Measurements from ENCODE around the gene PIEZO1.
A peak's percentile ranks its signal among the peaks of the same experiment; 100 is the strongest.

Gene PIEZO1

DNA sequence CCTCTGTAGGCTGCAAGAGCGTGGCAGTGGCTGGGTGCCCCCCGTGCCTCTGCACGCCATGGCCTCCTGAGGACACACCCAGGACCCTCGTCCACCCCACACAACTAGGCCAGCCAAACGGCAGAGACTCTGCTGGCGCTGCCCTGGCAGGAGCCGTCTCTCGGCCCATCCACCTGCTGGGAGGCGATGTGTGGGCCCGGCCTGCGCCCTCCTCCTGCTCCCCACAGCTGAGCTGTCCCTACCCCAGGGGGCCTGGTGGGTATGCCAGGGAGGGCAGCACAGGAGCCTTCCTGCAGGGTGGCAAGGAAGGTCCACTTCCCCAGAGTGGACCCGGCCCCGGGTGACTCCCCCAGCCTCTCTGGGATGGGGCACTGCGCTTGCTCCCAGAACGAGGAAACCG is 85.8 kb downstream of the PIEZO1 start:
- no peak for DNase-seq

GRCh38 chr16:88698646-88699045 is 86.4 kb downstream of the PIEZO1 start:
- no peak for DNase-seq

DNA sequence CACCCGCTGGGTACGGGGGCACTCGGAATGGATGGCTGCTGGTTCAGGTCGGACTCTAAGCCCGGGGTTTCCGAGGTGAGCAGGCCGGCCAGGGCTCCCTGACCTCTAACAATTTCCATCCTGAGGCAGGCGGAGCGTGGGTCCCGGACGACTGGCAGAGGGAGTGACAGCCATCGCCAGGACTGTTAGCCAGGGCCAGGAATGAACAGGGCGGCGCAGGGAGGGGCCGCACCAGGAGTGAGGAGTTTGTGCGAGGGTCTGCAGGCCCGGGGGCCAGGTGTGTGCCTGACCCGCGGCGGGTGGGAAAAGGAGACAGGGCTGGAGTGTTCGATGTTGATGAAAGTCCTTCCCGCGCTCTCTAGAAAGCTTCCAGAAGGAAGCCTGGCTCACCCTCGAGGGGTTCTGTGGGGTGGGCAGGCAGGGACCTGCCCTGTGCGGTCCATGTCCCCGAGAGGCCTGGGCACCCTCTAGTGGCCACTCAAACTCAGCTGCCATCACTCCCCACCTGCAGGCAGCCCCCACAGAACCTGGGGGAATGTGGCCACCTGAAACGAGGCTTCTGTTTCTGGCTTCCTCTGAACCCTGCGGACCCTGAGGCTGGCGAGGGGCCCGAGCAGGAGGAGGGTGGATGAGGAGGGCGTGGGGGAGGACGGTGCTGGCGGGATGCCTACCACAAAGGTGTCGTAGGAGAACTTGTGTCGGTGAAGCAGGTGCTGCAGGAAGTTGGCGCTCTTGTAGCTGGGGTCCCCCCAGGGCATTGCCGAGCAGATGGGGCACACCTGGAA is 87.0 kb downstream of the PIEZO1 start:
- DNase-seq, result peak; percentile 33

DNA sequence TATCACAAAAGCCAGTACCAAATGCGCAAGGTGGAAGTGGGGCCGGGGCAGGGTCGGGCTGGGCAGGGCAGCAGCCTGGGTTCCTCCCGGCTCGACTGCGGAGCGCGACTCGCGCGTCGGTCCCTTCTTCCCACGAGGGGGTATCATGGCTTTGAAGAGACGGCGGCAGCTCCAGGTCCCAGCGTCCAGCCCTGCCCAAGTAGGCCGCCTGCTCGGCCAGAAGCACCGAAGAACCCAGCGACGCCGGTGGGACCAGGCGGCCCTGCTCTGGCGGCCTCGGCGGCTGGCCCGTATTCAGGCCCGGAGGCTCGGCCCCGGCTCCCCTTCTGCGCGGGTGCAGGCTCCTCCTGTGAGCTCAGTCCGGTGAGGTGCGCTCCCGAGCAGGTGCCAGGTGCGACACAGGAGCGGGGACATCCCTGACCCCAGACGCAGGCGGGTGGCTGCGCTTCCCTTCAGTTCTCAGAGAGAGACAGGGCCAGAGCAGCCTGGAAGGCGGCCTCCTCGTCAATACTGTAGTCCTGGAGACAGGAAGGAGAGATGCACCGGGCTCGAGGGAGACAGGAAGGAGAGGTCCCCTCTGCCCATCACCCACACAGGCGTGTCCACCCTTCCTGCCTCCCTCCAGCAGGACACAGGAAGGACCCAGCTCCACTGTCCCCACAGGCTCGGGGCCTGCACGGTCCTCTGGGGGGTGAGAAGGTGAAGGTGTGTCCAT is 87.7 kb downstream of the PIEZO1 start:
- no peak for DNase-seq

DNA sequence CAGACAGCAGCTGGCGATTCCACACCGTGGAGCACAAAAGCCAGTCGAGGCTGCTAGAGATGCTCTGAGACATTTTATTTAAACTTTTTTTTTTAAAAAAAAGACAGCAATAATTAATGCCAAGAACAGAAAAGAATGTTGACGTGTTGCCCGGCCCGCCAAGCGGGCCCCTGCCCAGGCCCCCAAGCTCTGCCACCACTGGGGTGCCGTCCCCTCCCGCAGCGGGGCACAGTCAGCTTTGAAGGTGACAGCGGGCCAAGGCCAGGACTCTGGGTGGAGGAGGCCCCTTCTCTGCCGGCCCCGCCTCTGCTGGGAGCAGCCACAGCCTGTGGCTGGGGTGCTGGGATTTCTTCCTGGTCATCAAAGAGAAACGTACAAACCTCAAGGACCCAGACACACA is 88.6 kb downstream of the PIEZO1 start:
- no peak for DNase-seq

DNA sequence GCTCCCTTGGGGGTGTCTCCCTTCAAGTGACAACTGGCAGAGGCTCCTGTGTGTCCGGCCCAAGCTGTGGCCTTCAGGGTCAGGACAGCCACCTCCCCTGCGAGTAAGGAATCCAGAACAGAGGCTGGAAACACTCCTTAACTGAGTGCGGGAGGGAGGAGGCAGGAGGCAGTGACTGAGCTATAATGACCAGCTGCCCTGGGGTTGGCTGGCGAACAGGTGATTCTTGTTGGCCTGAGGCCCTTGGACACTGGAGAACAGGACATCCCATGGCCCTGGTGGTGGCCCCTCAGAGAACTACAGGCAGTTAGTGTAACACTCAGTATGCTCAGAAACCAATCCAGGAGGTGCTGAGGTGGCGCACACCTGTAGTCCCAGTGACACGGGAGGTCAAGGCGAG is 89.3 kb downstream of the PIEZO1 start:
- no peak for DNase-seq

DNA sequence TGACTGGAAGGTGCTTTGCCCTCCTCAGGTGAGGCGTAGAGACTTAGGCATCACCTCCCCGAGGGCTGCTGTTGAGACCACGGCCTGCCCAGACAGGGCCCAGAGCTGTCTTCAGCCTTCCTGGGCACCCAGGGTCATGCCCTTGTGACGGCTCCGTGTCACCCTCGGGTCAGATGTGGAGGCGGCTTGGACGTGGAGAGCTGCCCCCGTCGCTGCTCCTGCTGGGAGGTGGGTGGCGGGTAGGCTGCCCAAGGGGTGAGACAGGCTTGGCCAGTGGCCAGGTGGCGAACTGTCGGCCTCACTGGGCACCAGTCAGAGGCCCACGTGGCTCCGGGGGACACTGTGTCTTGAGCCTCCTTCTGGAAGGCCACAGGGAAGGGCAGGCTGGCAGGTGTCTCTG is 89.8 kb downstream of the PIEZO1 start:
- DNase-seq, result no peak

DNA sequence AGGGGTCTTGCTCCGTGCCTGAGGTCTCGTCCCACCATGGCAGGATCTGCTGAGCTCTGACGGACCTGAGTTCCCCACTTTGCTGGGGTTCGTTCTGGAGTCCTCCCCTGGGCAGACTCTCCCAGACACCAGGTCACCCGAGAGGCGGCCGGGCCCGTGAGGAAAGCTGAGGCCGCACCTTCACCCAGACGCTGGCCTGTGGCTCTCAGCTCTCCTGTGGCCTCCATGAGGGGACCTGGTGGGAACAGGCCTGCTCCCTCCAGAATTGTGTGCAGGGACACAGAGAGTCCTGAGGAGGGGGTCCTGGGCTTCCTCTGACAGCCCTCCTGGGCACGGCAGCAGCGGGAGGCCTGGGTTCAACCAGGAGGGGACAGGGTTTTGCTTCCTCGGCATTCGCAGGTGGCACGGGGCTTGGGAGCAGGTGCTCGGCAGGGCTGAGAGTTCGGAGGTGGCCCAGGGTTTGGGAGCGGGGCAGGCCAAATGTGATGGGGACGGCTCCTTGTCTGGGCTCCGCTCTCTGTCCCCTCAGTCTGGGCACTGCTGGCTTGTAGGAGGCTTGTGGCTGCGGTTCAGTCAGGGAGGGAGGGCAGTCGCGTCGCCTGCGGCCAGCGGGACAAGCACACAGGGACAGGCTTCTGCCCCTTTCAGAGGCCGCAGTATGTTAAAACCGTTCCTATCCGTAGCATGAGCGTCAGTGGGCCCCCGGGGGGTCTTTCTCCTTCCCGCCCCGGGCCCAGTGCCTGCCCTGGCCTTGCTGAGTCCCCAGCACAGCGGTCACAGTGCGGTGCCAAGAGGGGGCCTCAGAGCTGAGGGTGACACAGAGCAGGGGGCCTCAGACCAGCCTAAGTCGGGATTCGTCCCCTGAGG is 90.6 kb downstream of the PIEZO1 start:
- no peak for DNase-seq

DNA sequence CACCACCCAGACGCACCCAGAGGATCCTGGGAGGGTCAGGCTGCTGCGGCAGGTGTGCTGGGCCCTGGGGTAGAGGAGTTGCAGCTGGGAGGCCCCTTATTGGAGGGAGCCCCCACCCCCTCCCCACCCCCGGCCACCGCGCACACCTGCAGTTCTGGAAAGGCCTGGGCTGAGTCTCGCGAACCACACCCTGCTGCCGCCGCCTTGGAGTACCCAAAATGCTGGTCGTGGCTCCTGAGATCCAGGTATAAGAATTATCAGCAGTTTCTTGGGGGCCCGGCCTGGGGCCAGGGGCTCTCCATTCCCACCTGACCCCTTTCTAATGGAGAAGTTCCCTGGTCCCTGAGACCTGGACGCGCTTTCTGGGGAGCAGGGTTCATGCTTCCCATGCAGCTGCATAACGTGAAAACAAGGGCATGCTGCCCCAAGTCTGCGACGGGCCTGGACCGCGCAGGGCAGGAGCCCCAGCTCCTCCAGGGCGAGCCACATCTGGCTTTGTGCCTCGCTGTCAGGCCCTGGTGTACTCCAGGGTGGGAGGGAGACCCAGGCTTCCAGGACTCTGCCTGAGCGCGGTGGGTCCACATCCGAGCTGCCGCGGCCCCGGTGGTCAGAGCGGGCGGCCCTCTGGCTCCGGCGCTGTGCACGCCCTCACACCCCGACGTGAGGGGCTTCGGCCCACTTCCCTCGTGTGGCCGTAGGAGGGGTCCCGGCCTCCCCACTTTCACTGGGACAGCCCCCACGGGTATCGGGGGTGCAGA is 91.4 kb downstream of the PIEZO1 start:
- no peak for DNase-seq

DNA sequence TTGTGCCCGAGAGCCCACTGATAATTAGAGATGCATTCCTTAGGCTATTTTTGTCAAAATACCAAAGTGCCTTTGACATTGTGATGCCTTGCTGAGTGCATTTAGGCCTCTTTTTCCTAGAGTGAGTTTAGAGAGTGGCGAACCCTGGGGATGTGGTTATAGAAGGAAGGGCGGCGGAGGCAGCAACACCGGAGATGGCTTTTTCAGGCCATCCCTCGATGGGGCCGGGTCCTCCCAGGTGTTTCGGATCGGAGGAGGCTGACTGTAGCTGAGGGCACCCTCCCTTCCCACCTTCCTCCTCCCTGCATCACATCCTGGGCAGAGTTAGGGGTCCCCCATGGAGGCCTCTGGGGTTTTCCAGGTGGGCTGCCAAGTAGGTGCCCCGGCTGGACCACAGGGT is 92.2 kb downstream of the PIEZO1 start:
- no peak for DNase-seq

GRCh38 chr16:88691924-88692560 is 93.0 kb downstream of the PIEZO1 start:
- DNase-seq, result peak; percentile 46

- no peak for DNase-seq
Measured at GRCh38 chr16:88691129-88691813, 93.7 kb downstream of the PIEZO1 start.

DNA sequence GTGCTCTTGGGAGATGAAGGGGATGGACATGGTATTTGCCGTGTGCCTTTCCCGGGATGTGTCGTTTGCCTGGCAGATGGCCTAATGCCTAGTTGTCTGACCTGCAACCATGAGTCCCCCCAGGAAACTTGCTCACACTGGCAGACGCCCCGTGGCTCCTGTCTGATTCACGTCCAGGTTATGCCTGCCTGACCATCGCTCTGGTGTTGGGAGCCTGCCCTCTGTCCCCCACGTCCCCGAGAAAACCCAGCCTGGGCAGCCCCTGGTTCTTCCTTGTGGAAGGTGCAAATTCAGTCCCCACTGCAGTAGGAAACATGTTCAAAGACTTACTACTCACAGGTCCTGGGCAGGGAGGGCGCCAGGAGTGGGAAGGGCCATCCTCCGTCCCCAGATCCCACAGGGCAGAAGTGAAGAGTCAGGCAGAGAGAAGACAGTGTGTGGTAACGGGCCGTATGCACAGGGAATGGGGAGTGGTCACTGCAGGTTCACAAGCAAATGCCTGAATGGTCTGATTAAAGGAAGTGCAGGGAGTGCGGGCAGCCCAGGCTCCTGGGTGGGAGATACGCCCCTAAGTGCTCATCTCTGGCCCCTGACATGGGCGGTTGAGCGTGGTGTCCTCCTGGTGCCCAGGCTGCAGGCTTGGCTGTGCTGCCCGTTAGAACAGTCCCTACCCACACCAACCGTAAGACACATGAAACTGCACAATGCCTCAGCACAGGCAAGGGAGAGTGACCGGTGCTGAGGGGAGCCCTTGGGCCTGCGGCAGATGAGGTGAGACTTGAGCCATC is 94.5 kb downstream of the PIEZO1 start:
- no peak for DNase-seq

- DNase-seq, result no peak
Measured at GRCh38 chr16:88688013-88688778, 96.8 kb downstream of the PIEZO1 start.

DNA sequence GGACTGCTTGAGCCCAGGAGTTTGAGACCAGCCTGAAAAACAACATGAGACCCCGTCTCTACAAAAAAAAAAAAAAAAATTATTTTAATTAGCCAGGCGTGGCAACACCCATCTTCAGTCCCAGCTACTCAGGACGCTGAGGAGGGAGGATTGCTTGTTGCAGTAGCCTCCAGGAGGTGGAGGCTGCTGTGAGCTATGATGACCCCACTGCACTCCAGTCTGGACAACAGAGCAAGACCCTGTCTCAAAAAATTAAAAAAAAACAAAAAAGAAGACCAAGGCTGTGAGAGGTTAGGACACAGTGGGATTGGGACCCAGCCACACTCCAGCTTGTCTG is 97.4 kb downstream of the PIEZO1 start:
- DNase-seq, result no peak

- DNase-seq, result no peak
Measured at GRCh38 chr16:88687254-88687576, 97.8 kb downstream of the PIEZO1 start.

- peak; percentile 87 for DNase-seq
Measured at GRCh38 chr16:88686439-88687253, 98.4 kb downstream of the PIEZO1 start, which contains the start of gene SNAI3. SNAI3 (minus strand) TSS chr16:88686507; CDS start chr16:88686406, 101 bp downstream.

DNA sequence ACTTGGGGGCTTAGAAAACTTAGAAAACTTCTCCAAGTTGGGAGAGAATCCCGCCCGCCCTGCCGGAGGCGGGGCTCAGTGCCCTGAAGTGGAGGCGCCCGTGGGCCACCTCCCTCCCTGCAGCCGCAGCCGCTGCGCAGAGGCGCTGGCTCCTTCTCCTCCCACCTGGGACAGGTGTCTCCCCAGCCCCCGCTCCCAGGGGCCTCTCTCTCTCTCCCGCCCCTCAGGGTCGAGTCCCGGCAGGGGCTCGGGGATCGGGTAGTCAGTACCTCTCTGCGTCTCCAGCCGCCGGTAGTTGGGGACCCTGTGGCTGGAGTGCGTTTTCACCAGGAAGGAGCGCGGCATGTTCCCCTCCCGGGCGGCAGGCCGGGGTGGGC is 99.0 kb downstream of the PIEZO1 start:
- no peak for DNase-seq
